GM21515 (cell line): Measurements from ENCODE around the gene TDRD12.
"Not testable (repeated sequence)": the region's sequence is repeated elsewhere in the genome, so short reads cannot be mapped to it uniquely, and the experiment has no call there.

ENCODE experiments used
- ATAC-seq: cut with Tn5 transposase; IDR thresholded peaks from one replicate; pipeline ENCODE4 v1.9.1; 2021; ENCODE audit not compliant: unreplicated experiment

Gene TDRD12

GRCh38 chr19:32828139-32828538 lies 108.6 kb downstream of the TDRD12 start:
- ATAC-seq = no peak

DNA sequence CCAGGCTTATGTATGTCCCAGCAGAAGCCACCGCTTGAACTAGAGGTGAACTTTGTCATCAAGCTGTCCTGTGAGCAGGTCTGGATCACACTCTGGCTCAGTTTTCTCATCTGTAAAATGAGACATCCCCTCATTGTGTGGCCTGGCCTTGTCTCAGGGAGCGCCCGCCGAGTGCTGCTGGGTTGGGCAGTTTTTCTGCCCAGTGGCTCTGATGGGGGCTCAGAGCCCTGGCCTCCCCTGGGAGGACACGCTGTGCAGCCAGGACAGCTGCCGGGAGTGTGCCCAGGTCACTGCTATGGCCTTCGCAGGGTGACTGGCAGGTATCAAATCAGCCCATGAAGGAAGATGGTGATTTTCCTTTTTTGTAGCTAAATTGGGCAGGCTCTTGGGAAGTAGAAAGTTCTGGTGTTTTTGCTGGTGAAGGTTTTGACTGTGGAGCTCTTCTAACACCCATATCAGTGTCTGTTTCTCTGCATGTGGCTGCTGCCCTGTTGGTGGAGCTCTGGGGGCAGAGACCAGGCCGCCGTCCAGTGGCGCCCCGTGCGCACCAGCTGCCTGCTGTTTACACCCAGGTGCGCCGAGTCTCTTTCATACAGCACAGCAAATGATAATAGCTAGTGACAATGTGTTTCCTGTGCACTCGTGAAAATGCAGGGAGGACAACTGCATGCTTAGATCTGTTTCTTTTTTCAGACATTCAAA lies 109.2 kb downstream of the TDRD12 start:
- no peak for ATAC-seq

- no peak for ATAC-seq
Measured at GRCh38 chr19:32829345-32829896, 109.9 kb downstream of the TDRD12 start.

GRCh38 chr19:32830231-32831014 lies 110.9 kb downstream of the TDRD12 start:
- ATAC-seq = no peak

DNA sequence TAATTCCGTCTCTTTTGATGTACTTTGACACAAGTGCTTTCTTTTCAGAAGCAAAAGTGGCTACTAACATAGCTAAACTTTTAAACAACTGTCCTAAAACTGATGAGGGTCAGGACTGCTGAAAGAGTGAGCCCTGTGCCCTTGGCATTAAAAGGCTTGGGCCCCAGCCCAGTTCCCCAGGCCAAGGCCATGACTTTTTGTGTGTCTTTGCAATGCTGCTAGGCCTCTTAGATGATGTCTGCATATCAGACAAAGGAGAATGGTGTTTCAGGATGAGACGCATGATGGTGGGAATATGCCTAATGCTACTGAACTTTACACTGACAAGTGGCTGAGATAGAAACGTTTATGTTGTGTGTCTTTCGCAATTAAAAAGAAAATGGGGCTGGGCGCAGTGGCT lies 112.0 kb downstream of the TDRD12 start:
- no peak for ATAC-seq

GRCh38 chr19:32832094-32832493 lies 112.5 kb downstream of the TDRD12 start:
- ATAC-seq = not testable (repeated sequence)

DNA sequence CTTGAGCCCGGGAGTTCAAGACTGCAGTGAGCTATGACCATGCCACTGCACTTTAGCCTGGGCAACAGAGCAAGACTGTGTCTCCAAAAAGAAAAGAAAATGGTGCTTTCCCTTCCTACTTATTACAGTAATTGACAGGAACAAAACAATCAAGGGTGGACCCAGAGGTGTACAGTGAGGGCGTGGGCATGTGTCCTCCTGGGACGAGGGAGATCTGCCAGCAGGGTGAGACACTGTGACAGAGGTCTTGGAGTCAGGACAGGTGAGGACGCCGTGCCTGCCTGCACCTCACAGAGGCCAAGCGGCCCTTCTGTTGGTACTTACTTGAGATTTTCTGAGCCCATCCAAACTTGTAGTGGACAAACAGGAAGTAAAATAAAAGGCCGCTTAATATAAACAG lies 113.3 kb downstream of the TDRD12 start:
- ATAC-seq = not testable (repeated sequence)

DNA sequence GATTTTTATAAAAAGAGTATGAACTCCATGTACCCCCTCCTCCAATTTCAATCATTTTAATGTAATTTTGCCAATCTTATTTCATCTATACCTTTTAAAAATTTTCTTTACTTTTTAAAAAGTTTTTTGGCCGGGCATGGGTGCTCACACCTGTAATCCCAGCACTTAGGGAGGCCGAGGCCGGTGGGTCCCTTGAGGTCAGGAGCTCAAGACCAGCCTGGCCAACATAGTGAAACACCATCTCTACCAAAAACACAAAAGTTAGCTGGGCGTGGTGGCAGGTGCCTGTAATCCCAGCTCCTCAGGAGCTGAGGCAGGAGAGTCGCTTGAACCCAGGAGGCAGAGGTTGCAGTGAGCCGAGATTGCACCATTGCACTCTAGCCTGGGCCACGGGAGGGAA lies 113.8 kb downstream of the TDRD12 start:
- not testable (repeated sequence) for ATAC-seq

- no peak for ATAC-seq
Measured at GRCh38 chr19:32837531-32837930, 118.0 kb downstream of the TDRD12 start.

GRCh38 chr19:32842061-32842460 lies 122.5 kb downstream of the TDRD12 start:
- no peak for ATAC-seq

GRCh38 chr19:32843716-32844245 lies 124.2 kb downstream of the TDRD12 start:
- ATAC-seq = no peak

DNA sequence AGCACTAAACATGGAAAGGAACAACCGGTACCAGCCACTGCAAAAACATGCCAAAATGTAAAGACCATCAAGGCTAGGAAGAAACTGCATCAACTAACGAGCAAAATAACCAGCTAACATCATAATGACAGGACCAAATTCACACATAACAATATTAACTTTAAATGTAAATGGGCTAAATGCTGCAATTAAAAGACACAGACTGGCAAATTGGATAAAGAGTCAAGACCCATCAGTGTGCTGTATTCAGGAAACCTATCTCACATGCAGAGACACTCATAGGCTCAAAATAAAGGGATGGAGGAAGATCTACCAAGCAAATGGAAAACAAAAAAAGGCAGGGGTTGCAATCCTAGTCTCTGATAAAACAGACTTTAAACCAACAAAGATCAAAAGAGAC lies 128.5 kb downstream of the TDRD12 start:
- ATAC-seq = not testable (repeated sequence)

- ATAC-seq = no peak
Measured at GRCh38 chr19:32852216-32852615, 132.6 kb downstream of the TDRD12 start.

GRCh38 chr19:32856818-32857217 lies 137.3 kb downstream of the TDRD12 start:
- ATAC-seq = not testable (repeated sequence)

DNA sequence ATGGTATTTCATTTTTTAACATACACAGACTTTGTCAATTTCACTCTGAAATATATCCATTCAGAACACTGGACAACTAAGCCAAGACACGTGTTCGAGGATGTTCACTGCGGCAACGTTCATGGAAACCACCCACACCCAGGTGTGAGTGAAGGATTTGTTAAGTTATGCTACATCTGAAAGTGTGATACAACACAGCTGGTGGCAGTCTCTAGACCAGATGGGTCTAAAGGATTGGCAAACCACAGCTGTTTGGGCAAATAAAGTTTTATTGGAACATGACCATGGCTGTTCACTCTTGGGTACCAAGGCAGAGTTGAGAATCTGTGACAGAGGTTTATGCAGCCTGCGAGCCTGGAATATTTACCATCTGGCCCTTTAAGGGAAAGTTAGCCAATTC lies 138.0 kb downstream of the TDRD12 start:
- ATAC-seq = no peak

DNA sequence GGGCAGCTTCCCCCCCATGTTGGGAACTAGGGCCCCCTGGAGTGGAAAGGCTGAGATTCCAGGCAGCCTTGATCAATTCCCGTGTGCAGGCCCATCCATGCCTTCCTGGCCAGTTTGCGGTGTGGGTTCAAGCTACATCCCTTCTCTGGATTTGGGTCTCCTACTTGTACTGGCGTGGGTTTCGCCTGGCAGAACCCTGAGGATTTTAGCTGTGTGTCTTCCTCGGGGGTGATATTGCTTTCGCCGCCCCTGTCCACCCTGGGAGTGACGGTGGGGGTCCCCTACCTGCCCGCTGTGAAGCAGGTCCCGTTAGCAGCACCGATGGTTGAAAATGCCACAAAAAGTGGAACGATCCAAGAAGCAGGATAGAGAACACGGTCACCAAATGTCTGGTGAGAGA lies 138.6 kb downstream of the TDRD12 start:
- no peak for ATAC-seq

GRCh38 chr19:32858559-32858958 lies 139.0 kb downstream of the TDRD12 start:
- no peak for ATAC-seq

- no peak for ATAC-seq
Measured at GRCh38 chr19:32859591-32859990, 140.0 kb downstream of the TDRD12 start.

DNA sequence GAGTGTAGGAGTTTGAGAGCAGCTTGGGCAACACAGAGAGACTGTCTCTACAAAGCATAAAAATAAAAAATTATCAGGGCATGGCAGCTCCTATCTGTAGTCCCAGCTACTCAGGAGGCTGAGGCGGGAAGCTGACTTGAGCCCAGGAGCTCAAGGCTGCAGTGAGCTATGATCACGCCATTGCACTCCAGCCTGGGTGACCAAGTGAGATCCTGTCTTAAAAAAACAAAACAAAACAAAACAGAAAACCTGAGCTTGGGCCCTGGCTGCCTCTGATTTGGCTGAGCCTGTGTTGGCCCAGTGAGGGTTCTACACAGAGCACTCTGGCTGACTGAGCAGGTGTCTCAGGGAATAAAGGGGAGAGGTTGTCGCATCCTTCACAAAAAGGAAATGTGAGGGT lies 142.0 kb downstream of the TDRD12 start:
- ATAC-seq = no peak

DNA sequence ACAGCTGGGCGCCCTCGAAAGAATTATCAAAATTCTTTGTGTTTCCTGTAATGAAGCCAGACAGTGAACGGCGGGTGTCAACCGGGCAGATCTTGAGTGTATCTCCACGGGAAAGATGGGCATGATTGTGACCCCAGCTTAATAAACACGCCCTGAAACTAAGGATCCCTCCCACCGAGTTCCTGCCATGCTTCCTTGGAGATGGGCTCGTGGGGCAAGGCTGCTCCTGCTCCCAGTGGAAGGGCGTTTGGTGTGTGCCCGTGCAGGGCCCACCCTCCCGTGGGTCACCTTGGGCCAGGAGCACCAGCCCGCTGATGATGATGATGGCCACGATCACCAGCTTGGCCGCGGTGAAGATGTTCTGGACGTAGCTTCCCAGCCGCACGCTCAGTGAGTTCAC lies 142.6 kb downstream of the TDRD12 start:
- ATAC-seq = no peak

DNA sequence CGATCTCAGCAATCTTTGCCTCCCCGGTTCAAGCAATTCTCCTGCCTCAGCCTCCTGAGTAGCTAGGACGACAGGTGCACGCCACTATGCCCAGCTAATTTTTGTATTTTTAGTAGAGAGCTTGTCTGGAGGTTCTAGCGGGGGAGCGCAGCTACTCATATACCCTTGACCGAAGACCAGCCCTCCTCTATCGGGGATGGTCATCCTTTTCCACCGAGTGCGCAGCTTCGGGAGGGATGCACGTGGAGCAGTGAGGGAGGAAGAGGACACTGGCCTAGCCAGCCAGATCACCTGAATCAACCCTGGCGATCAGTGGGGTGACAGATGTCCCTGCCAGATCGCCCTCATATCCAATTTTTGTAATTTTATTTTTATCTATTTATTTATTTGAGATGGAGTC lies 143.2 kb downstream of the TDRD12 start:
- no peak for ATAC-seq

GRCh38 chr19:32863301-32863700 lies 143.7 kb downstream of the TDRD12 start:
- no peak for ATAC-seq
